ENCODE results near the gene NME8. TPM values are rescaled to one million over a fixed set of nuclear protein-coding genes. Genes with fewer than 3 reads are reported as not detected.

NME8 gene
- total and polyA plus RNA-seq, 11 donors = 0.36 to 0.91 TPM; not detected in 9

- 0 to 2% (median 1%) methylated on average over 11 to 46 of the region's 46 CpGs for WGBS, 4 donors
- intact Hi-C loops (cut with DNase I) = loop anchor here in 9 of 10 donors (2.0 to 10.0 kb wide), 5 partner anchors 158 to 305 kb away; no protein-coding TSS in a partner anchor
- peak; percentile 67 to 76 (median 69) for DNase-seq
Observed at GRCh38 chr7:37916673-37917660, 68.6 kb downstream of the NME8 start, which contains the start of gene SFRP4. SFRP4 (minus strand) TSS chr7:37916817; CDS start chr7:37916537, 280 bp downstream.

GRCh38 chr7:37918526-37918925 is 70.1 kb downstream of the NME8 start:
- no peak for TF ChIP-seq POLR2A (IDR thresholded peaks at IDR 0.05)
- TF ChIP-seq CTCF (IDR thresholded peaks at IDR 0.05) = peak in 2 of 12 donors; percentile 6 to 15
- Histone ChIP-seq H3K36me3 (no peaks in the 10 kb centered on the region), H3K4me3 (no peak overlapping the region), H3K4me1 (peaks cover 0 to 40% (median 13%) of the 10 kb centered on the region in 12 donors), H3K27me3 (peaks cover 0 to 21% (median 5%) of the 10 kb centered on the region in 9 donors), H3K9me3 (no peaks in the 10 kb centered on the region), H3K27ac (no peak overlapping the region)
- 60 to 87% (median 72%) methylated on average over 4 of the region's 4 CpGs for WGBS, 4 donors
- ATAC-seq = no peak
- intact Hi-C loops (cut with DNase I) = loop anchor here in 8 of 10 donors (5.0 to 10.0 kb wide), 4 partner anchors 156 to 304 kb away; no protein-coding TSS in a partner anchor
- DNase-seq = no peak

More at GRCh38 chr7:37916673-37917660, 68.6 kb downstream of the NME8 start, which contains the start of gene SFRP4:
- Histone ChIP-seq H3K27ac (peak within 1 kb of the TSS in 8 of 12 donors; percentile 42 to 88 (median 74)), H3K9me3 (no peaks in the 10 kb centered on the region), H3K4me1 (peaks cover 0 to 32% (median 13%) of the 10 kb centered on the region in 12 donors), H3K4me3 (peak within 1 kb of the TSS; percentile 33 to 68 (median 56)), H3K27me3 (peaks cover 0 to 21% (median 5%) of the 10 kb centered on the region in 9 donors), H3K36me3 (no peaks in the 10 kb centered on the region)
- ATAC-seq = peak; percentile 50 to 73 (median 60)
- TF ChIP-seq CTCF (IDR thresholded peaks at IDR 0.05) (peak; percentile 52 to 80 (median 66)), POLR2A (IDR thresholded peaks at IDR 0.05) (no peak)

- H3K9me3 ChIP-seq = peaks cover 0 to 6% (median 2%) of the 10 kb centered on the region in 12 donors
- DNase-seq = peak; percentile 49 to 78 (median 73)
- no peak for TF ChIP-seq POLR2A (IDR thresholded peaks at IDR 0.05)
- peak in 6 of 12 donors; percentile 4 to 41 (median 23) for TF ChIP-seq CTCF (IDR thresholded peaks at IDR 0.05)
- H3K4me1 ChIP-seq = peaks cover 0 to 40% (median 13%) of the 10 kb centered on the region in 12 donors
- WGBS, 4 donors = 15 to 31% (median 17%) methylated on average over 10 to 22 of the region's 22 CpGs
- intact Hi-C loops (cut with DNase I) = loop anchor here in 2 of 10 donors (2.0 to 5.0 kb wide), 2 partner anchors 22 to 152 kb away; no protein-coding TSS in a partner anchor
- peak within 1 kb of the TSS; percentile 46 to 86 (median 76) for H3K4me3 ChIP-seq
- peaks cover 0 to 21% (median 5%) of the 10 kb centered on the region in 9 donors for H3K27me3 ChIP-seq
- ATAC-seq = peak; percentile 33 to 83 (median 70)
- no peaks in the 10 kb centered on the region for H3K36me3 ChIP-seq
- peak within 1 kb of the TSS; percentile 72 to 96 (median 88) for H3K27ac ChIP-seq
Observed at GRCh38 chr7:37920305-37920848, 72.0 kb downstream of the NME8 start, which contains the start of gene EPDR1. EPDR1 (plus strand) TSS chr7:37920640; CDS start chr7:37920940, 300 bp downstream.
